HepG2 (cell line): ENCODE data around the gene IQSEC1. TPM values are rescaled to one million over a fixed set of nuclear protein-coding genes. Genes with fewer than 3 reads are reported as not detected.

Experiments used
- ATAC-seq: fragments of 200-7000 bp; cut with Tn5 transposase; 3 replicates; pipeline ENCODE4 v1.9.1; 2020; ENCODE audit warnings: mild to moderate bottlenecking, moderate library complexity
- BruUV-seq: library from RNA; stranded (reverse); fragments of 400-500 nt; replicated peaks from 2 replicates; lab custom pipeline; 2021; lab: Mats Ljungman, UMichigan
- CTCF ChIA-PET: fragments of 300-600 bp; formaldehyde crosslinking; extraction: SDS; loops from one replicate; lab custom pipeline; 2021; ENCODE audit warnings: low total read pairs, inconsistent platforms, low intra/inter-chr PET ratio; lab: Yijun Ruan, JAX
- POLR2A ChIA-PET: fragments of 350-600 bp; sonication (Branson Sonifier 250); formaldehyde crosslinking; loops from one replicate; lab custom pipeline; 2020; ENCODE audit warnings: antibody characterized with exemption, inconsistent platforms; lab: Yijun Ruan, JAX
- DNase-seq: peaks from one replicate; pipeline ENCODE4 v3.0.0-alpha.2; 2015; ENCODE audit warnings: low spot score
- FAIRE-seq: peaks from 3 replicates; lab custom pipeline; 2011; peaks lifted over from hg19 to GRCh38; lab: Jason Lieb, UNC
- H2AFZ ChIP-seq: one replicate; pipeline ENCODE4 v1.6.1; 2011; ENCODE audit warnings: low read length, inconsistent platforms
- H3K27ac ChIP-seq: fragments of 300-600 bp; 3 replicates; pipeline ENCODE4 v1.8.0; 2011; ENCODE audit warnings: mixed run types, mild to moderate bottlenecking, mixed read lengths, low read length, inconsistent platforms; ENCODE audit not compliant: insufficient read depth; ENCODE audit errors: extremely low read length
- H3K27me3 ChIP-seq, 2 experiments: fragments of 200-600 bp in 1 of 2; 2 replicates in 1 of 2; 3 replicates in 1 of 2; pipeline versions ENCODE4 v1.6.0 to v1.8.0; 2011; ENCODE audit warnings: low read length in 2 of 2, mild to moderate bottlenecking in 2 of 2, moderate library complexity in 2 of 2, inconsistent platforms in 1 of 2; ENCODE audit not compliant: insufficient read depth in 2 of 2, control insufficient read depth in 1 of 2
- H3K36me3 ChIP-seq, 2 experiments: fragments of 200-600 bp in 1 of 2; replicated peaks in 1 of 2; 2 replicates in 1 of 2; 3 replicates in 1 of 2; pipeline versions ENCODE4 v1.5.1 to v1.8.0; 2011; ENCODE audit warnings: low read length in 2 of 2, inconsistent platforms in 1 of 2; ENCODE audit not compliant: insufficient read depth in 2 of 2, control insufficient read depth in 1 of 2
- H3K4me1 ChIP-seq: 2 replicates; pipeline ENCODE4 v1.5.1; 2012; ENCODE audit warnings: low read length, inconsistent platforms; ENCODE audit not compliant: insufficient read depth
- H3K4me2 ChIP-seq: 2 replicates; pipeline ENCODE4 v1.6.0; 2011; ENCODE audit warnings: low read depth, low read length, inconsistent platforms
- H3K4me3 ChIP-seq, 3 experiments: fragments of 200-600 bp in 1 of 3; sonication (generic), shearing (Covaris generic) in 1 of 3; replicated peaks in 1 of 3; 2 replicates each; pipeline ENCODE4 v1.5.1; 2011 to 2016; ENCODE audit warnings: low read length in 3 of 3, inconsistent platforms in 2 of 3, low read depth in 2 of 3, mild to moderate bottlenecking in 2 of 3, control low read depth in 1 of 3, mixed read lengths in 1 of 3; ENCODE audit not compliant: insufficient read depth in 1 of 3
- H3K79me2 ChIP-seq: one replicate; pipeline ENCODE4 v1.6.1; 2011; ENCODE audit warnings: low read length, inconsistent platforms; ENCODE audit not compliant: insufficient read depth
- H3K9ac ChIP-seq: 2 replicates; pipeline ENCODE4 v1.6.0; 2011; ENCODE audit warnings: mild to moderate bottlenecking, low read depth, low read length, inconsistent platforms; ENCODE audit not compliant: insufficient read depth
- H3K9me3 ChIP-seq: 2 replicates; pipeline ENCODE4 v1.5.1; 2012; ENCODE audit warnings: mild to moderate bottlenecking, low read length
- H4K20me1 ChIP-seq: 2 replicates; pipeline ENCODE4 v1.6.0; 2011; ENCODE audit warnings: inconsistent platforms, mild to moderate bottlenecking, low read length, moderate library complexity; ENCODE audit not compliant: insufficient read depth
- FOSL1 ChIP-seq: sonication (generic); formaldehyde crosslinking; IDR thresholded peaks from 2 replicates; pipeline ENCODE4 v1.9.0; 2021; ENCODE audit warnings: missing genetic modification reagents, borderline replicate concordance
- FUBP1 ChIP-seq: sonication (generic); formaldehyde crosslinking; IDR thresholded peaks from 2 replicates; pipeline ENCODE4 v1.5.1; 2020; ENCODE audit warnings: missing genetic modification reagents, mild to moderate bottlenecking, borderline replicate concordance
- KLF9 ChIP-seq: IDR thresholded peaks from 2 replicates; pipeline ENCODE4 v1.6.1; 2016; ENCODE audit warnings: low read depth
- NRL ChIP-seq: sonication (generic); formaldehyde crosslinking; IDR thresholded peaks from 2 replicates; pipeline ENCODE4 v1.5.0; 2020; ENCODE audit warnings: missing genetic modification reagents, mild to moderate bottlenecking, moderate library complexity, borderline replicate concordance
- PRDM10 ChIP-seq: sonication (generic); formaldehyde crosslinking; IDR thresholded peaks from 2 replicates; pipeline ENCODE4 v1.4.0; 2020; ENCODE audit warnings: low read depth, missing genetic modification reagents
- STAG1 ChIP-seq: sonication (generic); formaldehyde crosslinking; IDR thresholded peaks from 2 replicates; pipeline ENCODE4 v1.4.0; 2020; ENCODE audit warnings: missing genetic modification reagents
- TBX2 ChIP-seq: sonication (generic); formaldehyde crosslinking; IDR thresholded peaks from 2 replicates; pipeline ENCODE4 v1.5.0; 2020; ENCODE audit warnings: missing genetic modification reagents, mild to moderate bottlenecking, borderline replicate concordance
- ZFY ChIP-seq: sonication (generic); formaldehyde crosslinking; IDR thresholded peaks from 2 replicates; pipeline ENCODE4 v1.4.0; 2020; ENCODE audit warnings: missing genetic modification reagents
- ZNF101 ChIP-seq: sonication (generic); formaldehyde crosslinking; IDR thresholded peaks from 2 replicates; pipeline ENCODE4 v1.4.0; 2020; ENCODE audit warnings: mild to moderate bottlenecking, low read depth, missing genetic modification reagents, borderline replicate concordance
- ZNF503 ChIP-seq: sonication (generic); formaldehyde crosslinking; IDR thresholded peaks from 2 replicates; pipeline ENCODE4 v1.4.0; 2020; ENCODE audit warnings: missing genetic modification reagents
- ZNF691 ChIP-seq: sonication (generic); formaldehyde crosslinking; IDR thresholded peaks from 2 replicates; pipeline ENCODE4 v1.4.0; 2020; ENCODE audit warnings: missing genetic modification reagents, low read depth, mild to moderate bottlenecking, borderline replicate concordance
- WGBS: methylation state at CpG from one replicate; pipeline ENCODE4 v1.1.6; 2017; ENCODE audit warnings: low lambda C conversion rate; 5-methylcytosine and 5-hydroxymethylcytosine counted together
- in situ Hi-C: cut with HindIII; loops from 2 replicates; pipeline ENCODE4 v1.10.0; 2017; ENCODE audit warnings: low pct_unique_long_range_greater_than_20kb; ENCODE audit not compliant: extremely low pct_ligation_motif_present
- intact Hi-C: fragments of 100-400 bp; cut with micrococcal nuclease; formaldehyde crosslinking; loops from one replicate; pipeline ENCODE4 v1.10.0; 2022; ENCODE audit not compliant: unreplicated experiment
- polyA plus RNA-seq, 8 experiments: library from polyadenylated mRNA; depleted of rRNA in 3 of 8; stranded (reverse) in 7 of 8; unstranded in 1 of 8; fragments of >200 nt; fragmentation: Illumina TruSeq in 4 of 8; extraction: Trizol in 4 of 8; gene quantifications; 2 replicates each; pipeline versions ENCODE4 v1.2.1 to v1.2.3, GENCODE V29; 2011 to 2016; ENCODE audit warnings: low read depth in 4 of 8, missing spikeins in 1 of 8, mixed read lengths in 1 of 8; ENCODE audit not compliant: insufficient read depth in 1 of 8
- total RNA-seq, 5 experiments: library from RNA; depleted of rRNA; stranded (reverse); fragments of >200 nt; fragmentation: Illumina TruSeq; extraction: Trizol; gene quantifications; 2 replicates each; pipeline ENCODE4 v1.2.3, GENCODE V29; 2016; ENCODE audit warnings: low read depth in 1 of 5

IQSEC1 gene
- total and polyA plus RNA-seq, 2 of the 13 experiments (the other 11 are each of a cell fraction or from before 2014, with no cell fraction given), result 17.4 to 20.2 TPM

GRCh38 chr3:12934431-12934830, 138.8 kb downstream of the IQSEC1 start (continued):
- TF ChIP-seq STAG1 (CRISPR knock-in tag) (no peak), ZNF503 (CRISPR knock-in tag) (no peak), FUBP1 (no peak), FOSL1 (CRISPR knock-in tag) (no peak), ZFY (CRISPR knock-in tag) (no peak)

- FAIRE-seq (no peak), DNase-seq (no peak), ATAC-seq (no peak)
- no peak overlapping the region for H3K9ac ChIP-seq
- H2AFZ ChIP-seq, result no peak overlapping the region
- no peak overlapping the region for H3K4me3 ChIP-seq
- peaks cover 40% of the 10 kb centered on the region for H4K20me1 ChIP-seq
- no peaks in the 10 kb centered on the region for H3K27me3 ChIP-seq
- no peak overlapping the region for H3K4me2 ChIP-seq
- ChIA-PET POLR2A (no interaction called here), CTCF (no interaction called here)
- BruUV-seq, result no TSS peak
- peaks cover 58 to 94% of the 10 kb centered on the region in 2 experiments for H3K36me3 ChIP-seq
- H3K9me3 ChIP-seq, result no peaks in the 10 kb centered on the region
- intact Hi-C loops (no loop called here), in situ Hi-C loops (no loop called here)
- no peaks in the 10 kb centered on the region for H3K4me1 ChIP-seq
- WGBS, result 93% methylated on average over 6 of the region's 7 CpGs
- H3K79me2 ChIP-seq, result peaks cover 8% of the 10 kb centered on the region
- H3K27ac ChIP-seq, result no peak overlapping the region
- TF ChIP-seq ZNF101 (CRISPR knock-in tag), result no peak
- TF ChIP-seq TBX2 (CRISPR knock-in tag), result no peak
- no peak for TF ChIP-seq KLF9
- no peak for TF ChIP-seq NRL
- TF ChIP-seq ZNF691 (CRISPR knock-in tag), result no peak
- no peak for TF ChIP-seq PRDM10 (CRISPR knock-in tag)
Measured at GRCh38 chr3:12933901-12934300, 139.3 kb downstream of the IQSEC1 start.
